GM12892 (cell line): ENCODE data around the gene SULT6B1.

Source experiments
- DNase-seq: peaks from one replicate; pipeline ENCODE4 v3.0.0; 2011; ENCODE audit not compliant: insufficient read length
- FAIRE-seq: peaks from 2 replicates; lab custom pipeline; 2011; peaks lifted over from hg19 to GRCh38; lab: Jason Lieb, UNC
- POLR2A ChIP-seq: IDR thresholded peaks from 2 replicates; pipeline ENCODE4 v1.6.1; 2011; ENCODE audit warnings: low read depth, low read length, control low read depth
- POLR2AphosphoS5 ChIP-seq: IDR thresholded peaks from 2 replicates; pipeline ENCODE4 v1.6.1; 2011; ENCODE audit warnings: low read depth, low read length, control low read depth
- TAF1 ChIP-seq: IDR thresholded peaks from 2 replicates; pipeline ENCODE4 v1.6.1; 2011; ENCODE audit warnings: low read depth, mild to moderate bottlenecking, control low read depth, low read length, borderline replicate concordance

Gene SULT6B1

GRCh38 chr2:37125416-37125815 is 63.1 kb downstream of the SULT6B1 start:
- DNase-seq (no peak), FAIRE-seq (no peak)
- TF ChIP-seq POLR2AphosphoS5 (no peak), POLR2A (no peak)

GRCh38 chr2:37119157-37119556 is 69.3 kb downstream of the SULT6B1 start:
- no peak for FAIRE-seq
- DNase-seq = no peak
- TF ChIP-seq POLR2AphosphoS5 (no peak), POLR2A (no peak), TAF1 (no peak)
